Activated gamma-delta T cell treated with Interleukin-2 at 50 U/mL for 16 hours (primary cell): ENCODE measurements around the gene NSG1.

Source experiments
- DNase-seq: peaks from one replicate; pipeline ENCODE4 v3.0.0-alpha.2; 2020

The NSG1 gene

GRCh38 chr4:4374388-4375098 is 12.4 kb upstream of the NSG1 start:
- no peak for DNase-seq

- DNase-seq = no peak
Measured at GRCh38 chr4:4376074-4376473, 10.8 kb upstream of the NSG1 start.

DNA sequence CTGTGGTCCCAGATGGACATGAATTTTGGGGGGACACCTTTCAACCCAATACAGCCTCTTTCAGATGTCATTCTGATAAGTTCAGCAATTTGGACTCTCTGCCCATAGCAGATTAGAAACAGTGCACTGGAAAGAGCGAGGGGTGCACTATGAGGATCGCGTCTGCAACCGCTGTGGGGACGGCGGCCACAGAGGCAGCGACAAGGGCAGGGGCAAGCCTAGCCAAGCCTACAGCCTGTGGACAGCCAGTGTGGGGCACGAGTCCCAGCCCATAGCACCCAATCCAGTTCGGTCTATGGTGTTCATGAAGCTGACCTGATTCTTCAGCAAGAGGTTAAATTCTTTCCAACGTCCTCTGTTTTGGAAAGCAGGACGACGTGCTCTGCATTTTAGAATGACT is 9.7 kb upstream of the NSG1 start:
- DNase-seq = no peak

- no peak for DNase-seq
Measured at GRCh38 chr4:4377732-4378460, 9.0 kb upstream of the NSG1 start.

DNA sequence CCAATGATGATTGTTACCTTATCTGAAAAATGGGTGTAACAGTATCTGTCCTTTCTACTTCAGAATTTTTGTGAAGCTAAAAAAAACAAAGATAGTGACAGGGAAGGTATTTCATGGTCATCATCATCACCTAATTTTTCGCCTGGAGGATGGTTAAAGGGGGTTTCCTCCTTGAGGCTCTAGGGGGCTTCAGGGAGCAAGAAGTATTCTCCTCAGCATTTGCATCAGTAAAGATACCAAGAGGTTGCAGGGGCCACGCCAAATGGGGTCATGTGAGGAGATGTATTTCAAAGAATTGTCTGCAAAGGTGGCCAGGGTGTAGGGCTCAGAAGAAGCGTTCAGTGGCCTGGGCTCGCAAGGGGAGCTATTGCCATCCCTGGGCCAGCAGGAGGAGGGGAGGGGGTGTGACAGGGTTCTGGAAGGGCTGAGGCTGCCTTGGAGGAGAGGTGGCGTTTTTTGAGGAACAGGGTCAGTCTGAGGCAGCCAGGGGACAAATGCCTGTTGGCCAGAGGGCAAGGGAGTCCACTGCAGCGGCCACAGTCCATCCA is 7.3 kb upstream of the NSG1 start:
- no peak for DNase-seq

GRCh38 chr4:4383085-4383484 is 3.8 kb upstream of the NSG1 start:
- no peak for DNase-seq

GRCh38 chr4:4384837-4385236 is 2.1 kb upstream of the NSG1 start:
- DNase-seq = no peak

GRCh38 chr4:4385729-4386295 is 1.1 kb upstream of the NSG1 start:
- no peak for DNase-seq

DNA sequence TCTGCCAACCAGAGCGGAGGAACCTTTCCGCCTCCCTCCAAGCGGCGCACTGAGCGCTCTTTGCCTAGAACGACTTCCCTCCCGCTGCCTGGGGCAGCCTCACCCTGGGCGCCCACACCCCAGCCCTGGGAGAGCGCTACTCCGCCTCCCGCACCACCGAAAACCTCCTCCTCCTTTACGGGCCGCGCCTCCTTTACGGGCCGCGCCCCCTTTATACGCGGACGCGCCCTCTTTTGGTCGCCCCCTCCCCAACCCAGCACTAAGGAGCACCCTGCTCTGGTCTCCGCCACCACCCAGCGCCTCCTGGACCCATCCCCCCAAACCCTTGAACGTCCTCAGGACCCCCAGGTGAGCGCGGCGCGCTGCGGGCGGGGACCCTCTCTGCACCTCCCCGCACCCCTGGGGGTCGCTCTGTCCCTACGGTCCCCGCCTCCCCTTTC is 586 bp upstream of the NSG1 start:
- no peak for DNase-seq

GRCh38 chr4:4387531-4388310 is 819 bp downstream of the NSG1 start:
- peak; percentile 19 for DNase-seq

DNA sequence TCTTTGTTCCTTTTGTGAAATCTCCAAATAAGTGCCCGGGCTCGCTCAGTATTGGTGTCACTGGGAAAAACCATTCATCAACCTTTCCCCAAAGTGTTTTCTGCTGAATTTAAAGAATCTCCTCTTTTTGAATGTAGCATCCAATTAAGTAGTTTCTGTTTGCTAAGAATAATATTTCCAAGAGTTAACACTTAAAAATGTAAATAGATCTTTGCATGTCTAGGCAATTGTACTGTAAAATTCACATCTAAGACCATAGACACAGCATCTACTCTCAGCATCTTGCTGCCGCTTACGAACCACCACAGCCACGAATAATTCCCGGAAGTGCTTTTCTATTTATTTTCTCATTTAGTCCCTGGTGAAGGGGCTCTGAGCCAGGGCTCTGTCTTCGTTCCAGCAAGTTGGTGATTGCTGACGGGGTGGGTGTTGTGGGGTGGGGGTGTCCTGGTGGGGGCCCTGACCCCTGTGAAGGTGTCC is 1.4 kb downstream of the NSG1 start:
- no peak for DNase-seq

DNA sequence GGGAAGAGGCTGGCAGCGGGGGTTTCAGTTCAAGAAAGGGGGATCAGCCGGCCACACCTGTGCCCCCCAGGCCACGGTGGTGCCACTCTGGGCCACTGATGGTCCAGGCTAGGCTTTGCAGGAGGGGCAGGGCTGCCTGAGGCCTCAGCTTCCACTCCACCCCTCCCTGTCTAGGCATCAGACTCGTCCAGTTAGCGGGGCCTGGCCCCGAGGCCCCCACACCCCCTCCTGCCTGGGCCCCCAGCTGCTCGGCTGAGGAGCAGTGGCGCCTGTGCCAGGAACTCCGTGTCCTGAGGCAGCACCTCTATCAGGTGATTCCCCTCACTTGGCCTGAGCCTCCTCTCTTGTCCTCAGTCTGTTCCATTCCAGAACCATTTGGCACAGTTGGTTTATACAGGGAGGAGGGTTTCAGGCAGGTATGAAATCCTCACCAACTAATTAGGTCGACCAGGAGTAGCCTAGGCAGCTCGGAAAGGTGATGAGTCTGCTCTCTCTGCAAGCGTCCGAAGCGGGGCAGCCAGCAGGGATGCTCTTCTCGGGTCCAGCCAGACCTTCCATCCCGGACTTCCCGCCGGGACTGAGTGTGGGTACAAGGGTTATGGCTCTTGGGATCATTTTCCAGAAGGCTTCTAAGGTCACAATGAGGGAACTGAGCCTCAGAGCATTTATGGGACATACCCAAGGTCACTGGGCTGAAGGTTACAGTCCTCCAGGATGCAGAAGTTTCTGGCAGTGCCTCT is 2.1 kb downstream of the NSG1 start:
- DNase-seq = no peak

DNA sequence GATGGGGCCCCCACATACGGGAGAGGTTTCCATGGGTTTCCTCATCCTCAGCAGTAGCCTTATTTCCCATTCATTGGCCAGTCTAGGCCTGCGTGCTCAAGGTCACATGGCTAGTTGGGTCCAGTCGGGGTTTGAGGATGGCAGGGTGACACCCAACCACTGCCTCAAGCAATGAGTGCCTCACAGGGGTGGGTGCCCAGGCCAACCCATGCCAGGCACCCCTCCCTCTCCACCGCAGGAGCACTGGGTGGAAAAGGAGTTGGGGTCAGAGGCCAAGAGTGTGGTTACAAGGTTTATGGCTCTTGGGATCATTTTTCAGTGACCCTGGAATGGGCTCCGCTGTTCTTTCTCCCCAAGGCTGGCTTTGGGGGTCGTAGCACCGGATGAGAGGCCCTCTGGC is 3.1 kb downstream of the NSG1 start:
- DNase-seq = no peak

DNA sequence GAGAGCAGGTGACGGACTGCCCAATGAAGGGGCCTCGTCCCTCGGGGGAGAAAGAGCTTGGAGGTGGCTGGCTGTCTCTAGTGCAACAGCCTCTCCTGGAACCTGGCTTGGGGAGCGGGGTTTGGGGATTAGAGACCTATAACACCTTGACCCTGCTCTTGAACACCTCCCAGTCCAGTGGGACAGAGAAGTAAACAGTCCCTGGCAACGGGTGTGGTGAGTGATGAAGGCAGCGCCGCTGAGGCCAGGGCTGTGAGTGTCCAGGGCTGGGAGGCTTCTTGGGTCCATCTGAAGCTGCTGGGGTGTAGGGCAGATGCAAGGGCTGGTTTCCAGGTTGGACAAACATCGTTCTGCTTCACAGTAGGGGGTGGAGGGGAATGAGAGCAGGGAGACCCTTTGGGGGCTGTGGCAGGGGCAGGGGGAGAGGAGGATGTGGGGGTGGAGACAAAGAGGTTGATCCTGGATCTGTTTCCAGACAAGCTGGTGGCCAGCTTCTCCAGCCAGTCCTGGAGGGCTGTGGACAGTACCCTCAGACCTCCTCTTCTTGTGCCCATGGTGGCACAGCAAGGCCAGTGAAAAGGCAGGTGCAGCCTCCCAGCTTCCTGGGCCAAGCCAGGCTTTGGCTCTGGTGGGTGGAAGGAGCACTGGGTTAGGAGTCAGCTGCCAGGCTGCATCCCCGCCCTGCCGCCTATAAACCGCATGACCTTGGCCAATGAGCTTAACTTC is 3.8 kb downstream of the NSG1 start:
- no peak for DNase-seq

DNA sequence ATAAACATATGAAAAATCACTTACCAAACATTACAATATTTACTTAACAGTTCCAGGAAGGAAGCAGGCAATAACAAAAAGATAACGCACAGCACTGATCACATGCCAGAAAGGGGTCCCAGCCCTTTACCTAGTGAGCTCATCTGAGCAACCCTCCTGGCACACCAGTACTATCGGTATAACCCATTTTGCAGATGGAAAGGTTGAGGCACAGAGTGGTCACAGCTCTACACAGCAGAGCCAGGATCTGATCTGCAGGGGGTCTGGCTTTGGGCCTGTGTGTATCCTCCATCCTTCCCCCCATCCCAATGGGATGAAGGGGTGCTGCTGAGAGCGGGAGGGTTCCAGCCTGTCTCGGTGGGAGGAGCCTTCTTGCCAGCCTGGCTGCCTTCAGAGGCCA is 5.0 kb downstream of the NSG1 start:
- no peak for DNase-seq

DNA sequence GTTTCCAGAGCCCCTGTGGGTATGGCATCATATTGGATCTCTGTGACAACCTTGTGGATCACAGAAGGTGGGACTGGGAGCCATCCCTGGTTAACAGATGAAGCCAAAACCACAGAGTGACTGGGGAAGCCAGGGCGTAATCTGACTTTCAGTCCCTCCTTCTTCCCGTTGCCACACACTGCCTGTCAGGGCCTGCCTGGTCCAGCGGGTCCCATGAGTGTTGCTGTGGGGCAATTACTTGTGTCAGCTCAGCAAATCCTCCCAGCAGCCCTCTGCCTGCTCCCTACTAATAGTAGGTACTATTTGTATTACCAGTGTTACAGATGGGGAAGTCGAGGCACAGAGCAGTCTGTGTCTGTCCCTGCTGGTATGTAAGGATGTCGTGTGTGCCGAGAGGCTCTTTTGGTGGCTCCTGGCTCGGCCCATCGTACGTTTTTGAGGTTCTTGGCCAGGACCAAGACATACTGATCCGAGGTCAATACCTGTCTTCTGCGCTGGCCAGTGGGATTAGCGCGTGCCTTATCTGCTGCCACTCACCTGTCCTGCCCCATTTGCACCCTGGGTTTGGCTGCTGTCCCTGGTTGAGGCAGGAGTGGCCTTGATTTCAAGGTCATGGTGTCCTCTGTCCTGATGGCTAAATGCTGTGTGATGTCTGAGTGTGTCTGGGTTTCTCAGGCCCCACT is 5.7 kb downstream of the NSG1 start:
- no peak for DNase-seq

- DNase-seq = no peak
Measured at GRCh38 chr4:4394644-4395043, 7.7 kb downstream of the NSG1 start.

DNA sequence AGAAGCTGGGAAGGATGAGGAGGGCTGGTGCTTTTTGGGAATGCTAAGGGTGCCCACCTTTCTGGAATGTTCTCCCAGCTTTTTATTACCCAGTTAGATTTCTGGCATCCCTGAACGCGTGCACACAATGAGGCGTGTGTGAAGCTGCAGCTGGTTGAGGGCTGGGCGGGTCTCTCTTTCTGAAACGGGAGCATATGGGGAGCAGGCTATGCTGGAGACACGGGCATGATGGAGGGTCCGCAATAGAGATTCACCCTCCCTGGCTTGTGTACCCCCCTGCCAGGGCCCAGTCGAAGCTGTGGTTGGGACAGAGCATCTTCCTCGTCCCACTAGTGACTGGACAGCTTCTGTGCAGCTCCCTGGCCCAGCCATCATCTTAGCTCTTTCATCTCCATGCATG is 8.5 kb downstream of the NSG1 start:
- no peak for DNase-seq

- DNase-seq = no peak
Measured at GRCh38 chr4:4395849-4396627, 9.1 kb downstream of the NSG1 start.
